ENCODE measurements around the gene SMAD6. TPM values are rescaled to one million over a fixed set of nuclear protein-coding genes. Genes with fewer than 3 reads are reported as not detected.

SMAD6 gene
- total RNA-seq, 2 donors from 2014 or later = 14.0 to 25.4 TPM

GRCh38 chr15:66700802-66701421 is 1.1 kb upstream of the SMAD6 start:
- WGBS, 2 donors = 0% methylated on average over 16 to 43 of the region's 68 CpGs
- no peaks in the 10 kb centered on the region for H3K9me3 ChIP-seq
- ATAC-seq (peak; percentile 84), DNase-seq (peak; percentile 97 to 98 (median 98))
- H3K27ac ChIP-seq = peak overlapping the region; percentile 74 to 92 (median 87)
- intact Hi-C loops (cut with DNase I) = no loop called here
- no peaks in the 10 kb centered on the region for H3K27me3 ChIP-seq
- H3K4me1 ChIP-seq = peaks cover 37% of the 10 kb centered on the region
- H3K4me3 ChIP-seq = peak overlapping the region; percentile 57 to 58
- no peaks in the 10 kb centered on the region for H3K36me3 ChIP-seq (replicated peaks in 1 of 2; ENCODE audit: insufficient read depth in 1 of 2, low read depth in 2 of 2)
- TF ChIP-seq POLR2A (IDR thresholded peaks at IDR 0.05) (peak in 2 of 3 donors; percentile 25 to 40), CTCF (IDR thresholded peaks at IDR 0.05) (no peak)

GRCh38 chr15:66701422-66702034 is 508 bp upstream of the SMAD6 start:
- ATAC-seq = peak; percentile 31
- Histone ChIP-seq H3K27me3 (no peaks in the 10 kb centered on the region), H3K36me3 (replicated peaks in 1 of 2; ENCODE audit: insufficient read depth in 1 of 2, low read depth in 2 of 2) (no peaks in the 10 kb centered on the region), H3K9me3 (no peaks in the 10 kb centered on the region), H3K4me1 (peaks cover 42% of the 10 kb centered on the region), H3K4me3 (peak overlapping the region; percentile 57 to 58), H3K27ac (peak overlapping the region; percentile 74 to 92 (median 87))
- TF ChIP-seq CTCF (IDR thresholded peaks at IDR 0.05) (no peak), POLR2A (IDR thresholded peaks at IDR 0.05) (no peak)
- WGBS, 2 donors = 0 to 1% methylated on average over 4 to 34 of the region's 48 CpGs
- intact Hi-C loops (cut with DNase I) = no loop called here
- peak in 3 of 4 donors; percentile 32 to 45 (median 45) for DNase-seq

GRCh38 chr15:66702787-66703539 is 927 bp downstream of the SMAD6 start:
- WGBS, 2 donors = 0 to 1% methylated on average over 8 to 95 of the region's 95 CpGs
- Histone ChIP-seq H3K9me3 (no peaks in the 10 kb centered on the region), H3K27ac (peak overlapping the region; percentile 16 to 92 (median 80)), H3K4me1 (peaks cover 56% of the 10 kb centered on the region), H3K27me3 (no peaks in the 10 kb centered on the region), H3K36me3 (replicated peaks in 1 of 2; ENCODE audit: insufficient read depth in 1 of 2, low read depth in 2 of 2) (no peaks in the 10 kb centered on the region), H3K4me3 (peak overlapping the region in 1 of 2 donors; percentile 57)
- intact Hi-C loops (cut with DNase I) = no loop called here
- no peak for ATAC-seq
- DNase-seq = peak; percentile 13 to 43 (median 36)
- no peak for TF ChIP-seq CTCF (IDR thresholded peaks at IDR 0.05)
- TF ChIP-seq POLR2A (IDR thresholded peaks at IDR 0.05) = no peak

GRCh38 chr15:66703540-66703941 is 1.5 kb downstream of the SMAD6 start:
- no peaks in the 10 kb centered on the region for H3K27me3 ChIP-seq
- intact Hi-C loops (cut with DNase I) = no loop called here
- peak overlapping the region in 1 of 2 donors; percentile 57 for H3K4me3 ChIP-seq
- H3K36me3 ChIP-seq (replicated peaks in 1 of 2; ENCODE audit: insufficient read depth in 1 of 2, low read depth in 2 of 2) = no peaks in the 10 kb centered on the region
- peak; percentile 47 to 60 (median 55) for DNase-seq
- no peaks in the 10 kb centered on the region for H3K9me3 ChIP-seq
- peak overlapping the region; percentile 30 to 92 (median 59) for H3K27ac ChIP-seq
- ATAC-seq = no peak
- 0% methylated on average over 11 to 31 of the region's 59 CpGs for WGBS, 2 donors
- TF ChIP-seq POLR2A (IDR thresholded peaks at IDR 0.05) = peak in 1 of 3 donors; percentile 4
- TF ChIP-seq CTCF (IDR thresholded peaks at IDR 0.05) = no peak
- peaks cover 60% of the 10 kb centered on the region for H3K4me1 ChIP-seq

Measured in body of pancreas (tissue), 4 donors.